ENCODE results near the gene SYPL1. TPM values are rescaled to one million over a fixed set of nuclear protein-coding genes. Genes with fewer than 3 reads are reported as not detected.

SYPL1 gene
- total and polyA plus RNA-seq, 9 of the 15 experiments (the other 6 are each of a cell fraction or from before 2014, with no cell fraction given) = 23.8 to 214 (median 70.2) TPM

GRCh38 chr7:106102387-106102966 is 9.6 kb downstream of the SYPL1 start (continued):
- TF ChIP-seq CEBPZ (IDR thresholded peaks at IDR 0.05; ENCODE audit: borderline replicate concordance, low read depth, low read length) = no peak
- TF ChIP-seq MITF (IDR thresholded peaks at IDR 0.05) = peak; percentile 88
- peak in 1 of 2 experiments; percentile 81; a peak in 2 of 4 replicates for TF ChIP-seq MLLT1 (IDR thresholded peaks at IDR 0.05)
- no peak for TF ChIP-seq IRF9 (tag; IDR thresholded peaks at IDR 0.05)
- TF ChIP-seq RREB1 (CRISPR knock-in tag; IDR thresholded peaks at IDR 0.05) = no peak
- TF ChIP-seq ZNF311 (CRISPR knock-in tag; IDR thresholded peaks at IDR 0.05) = no peak
- no peak for TF ChIP-seq FIP1L1 (IDR thresholded peaks at IDR 0.05; ENCODE audit: low read depth, low read length, poor library complexity, severe bottlenecking)
- 0 out of 2 replicates have a peak, but pooled peaks have one; percentile 53 for TF ChIP-seq TEAD2 (tag; IDR thresholded peaks at IDR 0.05)
- no peak for TF ChIP-seq FOXP1 (CRISPR knock-in tag; IDR thresholded peaks at IDR 0.05)
- no peak for TF ChIP-seq ZNF79 (CRISPR knock-in tag; IDR thresholded peaks at IDR 0.05; ENCODE audit: low read depth)
- TF ChIP-seq USF2 (CRISPR knock-in tag; IDR thresholded peaks at IDR 0.05) = peak; percentile 27; the same call in 1 of the 2 replicates
- TF ChIP-seq ZNF24 (IDR thresholded peaks at IDR 0.05) = no peak
- peak; percentile 36; the same call in 1 of the 2 replicates for TF ChIP-seq EP300 (IDR thresholded peaks at IDR 0.05; ENCODE audit: low read length)

Measured in K562 (cell line).